ENCODE data around the gene STRIP2.

GRCh38 chr7:129523924-129524323, 89.7 kb downstream of the STRIP2 start:
- TF ChIP-seq EGR2 (tag by site-specific recombination; IDR thresholded peaks at IDR 0.05; ENCODE audit: low read depth) = no peak
- no peak for TF ChIP-seq CTCF (tag by site-specific recombination; IDR thresholded peaks at IDR 0.05)

Data from HEK293 (cell line).